Mesenteric fat pad (tissue), 1 donor: Measurements from ENCODE around the gene CHMP1A. TPM values are rescaled to one million over a fixed set of nuclear protein-coding genes. Genes with fewer than 3 reads are reported as not detected.

ENCODE experiments used
- DNase-seq: peaks from one replicate; pipeline ENCODE4 v3.0.0-alpha.2; 2020; ENCODE audit warnings: low spot score
- total RNA-seq: library from RNA; stranded (reverse); fragmentation: NEBNext Ultra II Directional; extraction: Animal tissue kit (Norgen Biotek cat#: 25700); gene quantifications from one replicate; pipeline ENCODE4 v1.2.1, GENCODE V29; 2021
- donor health status: DM: yes; HTN: yes; CAD: no.

The CHMP1A gene
- total RNA-seq, 1 donor from 2014 or later: 64.3 TPM

GRCh38 chr16:89605186-89605970 lies 52.1 kb downstream of the CHMP1A start:
- no peak for DNase-seq

DNA sequence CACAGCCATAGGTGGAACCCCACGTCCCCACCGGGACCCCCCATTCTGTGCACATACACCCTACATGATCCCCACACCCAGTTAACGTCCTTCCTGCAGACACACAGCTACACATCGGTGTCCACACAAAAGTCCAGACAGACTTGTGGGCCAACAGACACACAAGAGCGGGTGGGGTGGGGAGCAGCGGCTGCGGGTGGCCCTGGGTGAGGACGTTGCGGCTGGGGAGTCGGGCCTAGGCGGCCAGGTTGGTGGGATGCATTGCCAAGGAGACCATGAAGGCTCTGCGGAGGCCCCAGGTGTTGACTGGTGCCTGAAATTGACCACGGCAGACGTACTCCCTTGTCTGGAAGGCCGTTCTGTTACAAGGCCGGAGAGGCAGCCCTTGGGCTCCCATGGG lies 52.7 kb downstream of the CHMP1A start:
- DNase-seq: no peak

GRCh38 chr16:89602952-89603590 lies 54.4 kb downstream of the CHMP1A start:
- no peak for DNase-seq

GRCh38 chr16:89602273-89602951 lies 55.1 kb downstream of the CHMP1A start:
- no peak for DNase-seq

GRCh38 chr16:89601906-89602272 lies 55.6 kb downstream of the CHMP1A start:
- no peak for DNase-seq

GRCh38 chr16:89600956-89601355 lies 56.6 kb downstream of the CHMP1A start:
- no peak for DNase-seq

DNA sequence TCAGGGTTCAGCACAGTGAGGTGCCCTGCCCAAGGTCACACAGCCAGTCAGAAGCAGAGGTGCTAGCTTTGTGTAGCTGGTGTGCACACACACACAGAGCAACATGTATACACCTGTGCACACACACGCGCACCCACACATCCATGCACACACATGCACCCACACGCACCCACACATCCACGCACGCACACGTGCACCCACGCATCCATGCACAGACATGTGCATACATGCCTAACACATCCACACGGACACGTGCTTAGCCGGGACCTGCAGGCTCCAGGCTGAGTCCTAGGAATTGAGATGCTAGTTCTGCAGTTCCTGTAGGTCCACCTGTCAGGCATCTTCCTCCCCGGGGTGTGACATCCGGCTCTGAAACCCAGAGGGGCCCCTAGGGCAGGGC lies 57.1 kb downstream of the CHMP1A start:
- DNase-seq: no peak

GRCh38 chr16:89599902-89600301 lies 57.6 kb downstream of the CHMP1A start:
- no peak for DNase-seq

- DNase-seq: no peak
These were observed 58.1 kb downstream of the CHMP1A start for GRCh38 chr16:89599451-89599858.

DNA sequence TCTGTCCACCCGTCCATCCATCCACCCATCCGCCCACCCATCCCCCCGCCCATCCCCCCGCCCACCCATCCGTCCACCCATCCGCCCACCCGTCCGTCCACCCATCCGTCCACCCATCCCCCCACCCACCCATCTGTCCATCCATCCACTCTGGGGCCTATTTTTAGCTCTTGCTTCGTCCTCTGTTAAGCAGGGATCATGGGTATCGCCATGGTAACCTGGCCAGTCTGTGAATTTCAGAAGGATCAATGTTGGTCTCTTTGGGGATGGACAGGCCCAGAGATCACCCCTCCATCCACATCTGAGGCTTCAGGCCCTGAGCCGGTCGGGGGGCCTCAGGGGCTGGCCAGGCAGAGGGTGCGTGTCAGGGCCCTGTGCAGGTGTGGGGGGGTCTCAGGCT lies 59.3 kb downstream of the CHMP1A start:
- no peak for DNase-seq

- no peak for DNase-seq
These were observed 60.4 kb downstream of the CHMP1A start for GRCh38 chr16:89596957-89597649.

GRCh38 chr16:89596061-89596689 lies 61.3 kb downstream of the CHMP1A start:
- DNase-seq: no peak

DNA sequence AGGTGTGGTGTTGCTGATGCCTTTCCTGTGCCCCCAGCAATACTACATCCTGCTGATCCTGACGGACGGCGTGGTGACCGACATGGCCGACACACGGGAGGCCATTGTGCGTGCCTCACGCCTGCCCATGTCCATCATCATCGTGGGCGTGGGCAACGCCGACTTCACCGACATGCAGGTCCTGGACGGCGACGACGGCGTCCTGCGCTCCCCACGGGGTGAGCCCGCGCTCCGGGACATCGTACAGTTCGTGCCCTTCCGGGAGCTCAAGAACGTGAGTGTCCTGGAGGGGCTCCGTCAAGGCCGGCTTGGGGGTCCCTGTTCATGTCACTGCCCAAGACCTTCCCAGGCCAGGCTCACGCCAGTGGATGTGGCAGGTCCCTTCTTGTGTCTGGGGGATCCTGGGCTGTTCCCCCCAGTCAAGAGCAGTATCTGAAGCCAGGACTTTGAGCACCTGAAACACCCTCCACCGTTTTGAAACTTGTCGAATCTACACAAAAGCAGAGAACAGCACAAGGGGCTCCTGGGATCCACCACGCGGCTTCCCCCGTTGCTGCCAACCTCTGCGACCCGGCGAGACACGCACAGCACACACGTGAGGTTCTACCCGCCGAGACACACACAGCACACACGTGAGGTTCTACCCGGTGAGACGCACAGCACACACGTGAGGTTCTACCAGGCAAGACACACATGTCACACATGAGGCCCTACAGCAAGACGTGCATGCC lies 62.0 kb downstream of the CHMP1A start:
- DNase-seq: no peak

Other genes with a start within 250 kb of the CHMP1A start
- gene ANKRD11, start 167.1 kb downstream of the CHMP1A start, total RNA-seq: 120 TPM
- 90.0 TPM for gene SPG7, start 149.3 kb downstream of the CHMP1A start, total RNA-seq
- gene RPL13, start 97.0 kb downstream of the CHMP1A start, total RNA-seq: 1,718 TPM
- 1.3 TPM for gene CPNE7, start 82.0 kb downstream of the CHMP1A start, total RNA-seq
- gene DPEP1, start 44.1 kb downstream of the CHMP1A start, total RNA-seq: 0.51 TPM
- gene SPATA33, start 128 bp upstream of the CHMP1A start, total RNA-seq: 4.6 TPM
- 41.0 TPM for gene CDK10, start 29.0 kb upstream of the CHMP1A start, total RNA-seq
- gene SPATA2L, start 44.0 kb upstream of the CHMP1A start, total RNA-seq: 9.1 TPM
- 17.9 TPM for gene VPS9D1, start 63.2 kb upstream of the CHMP1A start, total RNA-seq
- 26.0 TPM for gene ZNF276, start 63.8 kb upstream of the CHMP1A start, total RNA-seq
- 1.5 TPM for gene FANCA, start 158.9 kb upstream of the CHMP1A start, total RNA-seq
- gene SPIRE2, start 170.8 kb upstream of the CHMP1A start, total RNA-seq: 1.7 TPM
- 156 TPM for gene TCF25, start 215.9 kb upstream of the CHMP1A start, total RNA-seq